Measurements from ENCODE around the gene NPDC1.

NPDC1 gene

DNA sequence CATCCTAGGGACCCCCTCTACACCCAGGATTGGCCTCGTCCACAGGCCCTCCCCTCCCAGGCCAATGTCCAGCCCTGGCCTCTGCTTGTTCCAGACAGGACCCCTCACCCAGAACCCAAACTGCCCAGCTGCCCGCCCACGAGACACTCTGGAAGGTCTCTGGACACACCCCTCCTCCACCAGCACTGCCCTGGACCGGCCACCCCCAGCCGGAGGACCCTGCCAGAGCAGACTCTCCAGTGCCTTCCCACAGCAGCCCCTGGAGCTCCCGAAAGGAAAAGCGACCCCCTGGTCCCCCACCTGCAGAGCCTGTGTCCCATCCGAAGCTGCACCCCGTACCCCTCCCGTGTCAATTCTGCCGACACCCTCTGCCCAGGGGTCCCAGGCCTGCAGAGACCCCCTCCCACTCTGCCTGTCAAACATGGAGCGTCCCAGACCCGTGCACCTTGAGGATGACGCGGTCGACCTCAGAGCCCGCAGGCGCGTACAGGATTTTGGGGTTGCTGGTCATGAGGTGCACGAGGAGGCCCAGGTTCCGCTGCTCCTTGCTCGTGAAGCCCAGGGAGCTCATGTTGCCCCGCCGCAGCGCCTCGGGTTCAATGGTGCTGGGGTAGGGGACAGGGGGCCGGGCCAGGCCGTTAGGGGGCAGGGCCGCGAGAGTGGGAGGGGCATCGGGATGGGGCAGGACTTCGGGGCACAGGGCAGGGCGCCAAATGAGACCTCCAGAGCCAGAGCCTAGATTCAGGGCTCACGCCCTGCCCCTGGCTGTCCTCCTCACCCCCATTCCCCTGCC is 25.9 kb downstream of the NPDC1 start:
- no peak for TF ChIP-seq TAF1 (IDR thresholded peaks at IDR 0.05; ENCODE audit: borderline replicate concordance, insufficient read depth, low read length)
- TF ChIP-seq FOXP2 (optimal IDR thresholded peaks at IDR 0.05; ENCODE audit: borderline replicate concordance, extremely low read depth, extremely low read length, insufficient read depth), result no peak
- TF ChIP-seq, protein P1, sequence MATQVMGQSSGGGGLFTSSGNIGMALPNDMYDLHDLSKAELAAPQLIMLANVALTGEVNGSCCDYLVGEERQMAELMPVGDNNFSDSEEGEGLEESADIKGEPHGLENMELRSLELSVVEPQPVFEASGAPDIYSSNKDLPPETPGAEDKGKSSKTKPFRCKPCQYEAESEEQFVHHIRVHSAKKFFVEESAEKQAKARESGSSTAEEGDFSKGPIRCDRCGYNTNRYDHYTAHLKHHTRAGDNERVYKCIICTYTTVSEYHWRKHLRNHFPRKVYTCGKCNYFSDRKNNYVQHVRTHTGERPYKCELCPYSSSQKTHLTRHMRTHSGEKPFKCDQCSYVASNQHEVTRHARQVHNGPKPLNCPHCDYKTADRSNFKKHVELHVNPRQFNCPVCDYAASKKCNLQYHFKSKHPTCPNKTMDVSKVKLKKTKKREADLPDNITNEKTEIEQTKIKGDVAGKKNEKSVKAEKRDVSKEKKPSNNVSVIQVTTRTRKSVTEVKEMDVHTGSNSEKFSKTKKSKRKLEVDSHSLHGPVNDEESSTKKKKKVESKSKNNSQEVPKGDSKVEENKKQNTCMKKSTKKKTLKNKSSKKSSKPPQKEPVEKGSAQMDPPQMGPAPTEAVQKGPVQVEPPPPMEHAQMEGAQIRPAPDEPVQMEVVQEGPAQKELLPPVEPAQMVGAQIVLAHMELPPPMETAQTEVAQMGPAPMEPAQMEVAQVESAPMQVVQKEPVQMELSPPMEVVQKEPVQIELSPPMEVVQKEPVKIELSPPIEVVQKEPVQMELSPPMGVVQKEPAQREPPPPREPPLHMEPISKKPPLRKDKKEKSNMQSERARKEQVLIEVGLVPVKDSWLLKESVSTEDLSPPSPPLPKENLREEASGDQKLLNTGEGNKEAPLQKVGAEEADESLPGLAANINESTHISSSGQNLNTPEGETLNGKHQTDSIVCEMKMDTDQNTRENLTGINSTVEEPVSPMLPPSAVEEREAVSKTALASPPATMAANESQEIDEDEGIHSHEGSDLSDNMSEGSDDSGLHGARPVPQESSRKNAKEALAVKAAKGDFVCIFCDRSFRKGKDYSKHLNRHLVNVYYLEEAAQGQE (IDR thresholded peaks at IDR 0.05; ENCODE audit: insufficient read depth in 1 of 2, low read depth in 2 of 2, low read length in 2 of 2), result no peak
- TF ChIP-seq POLR2AphosphoS5 (IDR thresholded peaks at IDR 0.05; ENCODE audit: low read depth, low read length), result no peak

DNA sequence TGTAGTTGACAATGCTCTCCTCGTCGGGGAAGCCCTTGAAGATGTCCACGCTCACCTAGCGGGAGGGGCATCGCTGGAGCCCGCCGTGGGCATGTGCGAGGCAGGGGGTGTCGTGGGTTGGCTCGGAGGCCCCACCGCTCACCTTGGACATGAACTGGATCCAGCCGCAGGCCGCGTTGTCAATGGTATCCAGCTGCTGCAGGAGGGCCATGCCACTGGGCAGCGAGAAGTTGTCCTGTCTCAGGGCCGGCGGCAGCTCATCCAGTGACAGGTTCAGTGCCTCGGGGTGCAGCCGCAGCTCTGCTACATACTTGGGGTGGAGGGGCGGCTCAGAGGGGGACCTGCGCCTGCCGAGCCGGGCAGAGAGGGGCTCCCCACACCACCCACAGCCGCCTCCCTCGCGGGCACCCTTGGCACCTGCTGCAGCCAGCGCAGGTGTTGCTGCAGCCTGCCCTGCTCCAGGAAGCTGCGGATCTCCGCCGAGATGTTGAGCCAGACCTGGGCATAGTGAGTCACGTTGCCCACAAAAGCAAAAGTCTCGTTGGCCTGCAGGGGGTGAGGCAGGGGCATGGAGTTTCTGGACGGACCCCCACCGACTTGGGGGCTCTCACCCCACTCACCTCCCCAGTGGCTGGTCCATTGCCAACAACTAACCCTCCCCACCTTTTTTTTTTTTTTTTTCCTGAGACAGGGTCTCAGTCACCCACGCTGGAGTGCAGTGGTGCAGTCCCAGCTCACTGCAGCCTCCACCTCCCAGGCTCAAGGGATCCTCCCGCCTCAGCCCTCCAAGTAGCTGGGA is 27.0 kb downstream of the NPDC1 start:
- TF ChIP-seq, protein P1 (IDR thresholded peaks at IDR 0.05; ENCODE audit: insufficient read depth in 1 of 2, low read depth in 2 of 2, low read length in 2 of 2), result no peak
- TF ChIP-seq TAF1 (IDR thresholded peaks at IDR 0.05; ENCODE audit: borderline replicate concordance, insufficient read depth, low read length) (no peak), POLR2AphosphoS5 (IDR thresholded peaks at IDR 0.05; ENCODE audit: low read depth, low read length) (no peak), SIN3A (IDR thresholded peaks at IDR 0.05; ENCODE audit: borderline replicate concordance, insufficient read depth, low read length) (no peak), FOXP2 (optimal IDR thresholded peaks at IDR 0.05; ENCODE audit: borderline replicate concordance, extremely low read depth, extremely low read length, insufficient read depth) (no peak)

DNA sequence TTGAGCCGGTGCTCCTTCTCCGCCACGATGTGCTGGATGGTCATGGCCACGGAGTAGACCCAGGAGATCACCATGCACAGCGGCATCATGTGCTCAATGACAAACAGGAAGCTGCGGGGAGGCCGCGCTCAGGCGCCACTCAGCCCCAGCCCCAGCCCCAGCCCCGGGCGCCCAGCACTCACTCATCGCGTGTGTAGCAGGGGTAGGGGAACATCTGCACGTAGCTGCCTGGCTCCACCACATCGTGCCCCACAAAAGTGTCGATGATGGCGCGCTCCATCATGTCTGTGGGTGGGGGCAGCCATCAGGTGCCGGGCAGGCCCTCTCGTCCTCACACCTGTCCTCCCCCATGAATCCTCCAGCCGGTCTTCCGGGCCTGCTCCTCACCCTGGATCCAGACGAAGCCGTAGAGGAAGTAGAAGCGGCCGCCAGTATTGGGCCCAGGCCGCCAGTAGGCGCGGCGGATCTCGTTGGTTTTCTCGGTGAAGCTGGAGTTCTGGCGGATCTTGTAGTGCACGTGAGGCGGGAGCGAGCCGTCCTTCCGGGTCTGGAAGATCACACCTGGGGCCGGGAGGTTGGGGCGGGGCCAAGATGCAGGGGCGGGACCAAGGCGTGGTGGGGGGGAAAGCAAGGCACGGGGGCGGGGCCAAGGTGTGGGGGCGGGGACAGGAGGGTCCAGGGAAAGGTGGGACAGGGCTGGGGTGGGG is 28.0 kb downstream of the NPDC1 start:
- TF ChIP-seq TAF1 (IDR thresholded peaks at IDR 0.05; ENCODE audit: borderline replicate concordance, insufficient read depth, low read length) (no peak), SIN3A (IDR thresholded peaks at IDR 0.05; ENCODE audit: borderline replicate concordance, insufficient read depth, low read length) (no peak), FOXP2 (optimal IDR thresholded peaks at IDR 0.05; ENCODE audit: borderline replicate concordance, extremely low read depth, extremely low read length, insufficient read depth) (no peak), POLR2AphosphoS5 (IDR thresholded peaks at IDR 0.05; ENCODE audit: low read depth, low read length) (no peak)

DNA sequence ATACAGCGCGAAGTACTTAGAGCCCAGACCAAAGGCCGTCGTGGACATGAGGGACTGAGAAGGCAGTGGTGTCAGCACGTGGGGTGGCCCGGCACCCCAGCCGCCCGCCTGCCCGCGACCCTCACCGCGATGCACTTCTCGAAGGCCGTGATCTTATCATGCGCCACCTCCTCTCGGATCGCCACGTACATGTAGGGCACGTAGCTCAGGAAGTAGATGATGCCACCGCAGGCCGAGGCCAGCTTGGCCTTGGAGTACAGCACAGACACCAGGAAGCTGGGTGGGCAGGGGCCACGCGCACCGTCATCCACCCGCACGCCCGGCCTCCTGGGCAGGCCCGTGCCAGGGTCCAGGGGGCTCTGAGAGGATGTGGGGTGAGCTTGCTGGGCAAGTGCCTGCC is 28.9 kb downstream of the NPDC1 start:
- TF ChIP-seq SIN3A (IDR thresholded peaks at IDR 0.05; ENCODE audit: borderline replicate concordance, insufficient read depth, low read length) (no peak), FOXP2 (optimal IDR thresholded peaks at IDR 0.05; ENCODE audit: borderline replicate concordance, extremely low read depth, extremely low read length, insufficient read depth) (no peak), POLR2AphosphoS5 (IDR thresholded peaks at IDR 0.05; ENCODE audit: low read depth, low read length) (no peak), TAF1 (IDR thresholded peaks at IDR 0.05; ENCODE audit: borderline replicate concordance, insufficient read depth, low read length) (no peak)
- TF ChIP-seq, protein P1 (IDR thresholded peaks at IDR 0.05; ENCODE audit: insufficient read depth in 1 of 2, low read depth in 2 of 2, low read length in 2 of 2), result no peak

DNA sequence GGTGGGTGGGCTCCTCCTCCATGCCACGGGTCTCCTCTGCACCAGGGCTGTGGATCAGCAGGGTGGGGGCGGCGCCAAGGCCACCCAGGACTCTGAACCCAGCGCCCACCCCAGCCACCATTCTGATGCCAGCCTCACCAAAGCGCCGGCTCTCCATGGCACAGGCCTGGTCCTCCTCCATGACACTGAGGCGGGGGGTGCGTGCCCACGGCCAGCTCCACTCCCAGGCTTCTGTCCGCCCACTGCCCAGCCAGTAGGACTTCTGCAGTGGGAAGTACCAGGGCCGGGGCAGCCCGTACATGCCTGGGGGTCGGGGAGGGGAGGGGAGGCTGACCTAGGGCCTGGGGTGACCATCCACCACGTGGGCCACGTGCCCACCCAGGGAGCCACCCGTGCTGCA is 29.5 kb downstream of the NPDC1 start:
- TF ChIP-seq POLR2AphosphoS5 (IDR thresholded peaks at IDR 0.05; ENCODE audit: low read depth, low read length), result no peak
- TF ChIP-seq FOXP2 (optimal IDR thresholded peaks at IDR 0.05; ENCODE audit: borderline replicate concordance, extremely low read depth, extremely low read length, insufficient read depth), result no peak
- TF ChIP-seq, protein P1 (IDR thresholded peaks at IDR 0.05; ENCODE audit: insufficient read depth in 1 of 2, low read depth in 2 of 2, low read length in 2 of 2), result no peak
- no peak for TF ChIP-seq SIN3A (IDR thresholded peaks at IDR 0.05; ENCODE audit: borderline replicate concordance, insufficient read depth, low read length)
- TF ChIP-seq TAF1 (IDR thresholded peaks at IDR 0.05; ENCODE audit: borderline replicate concordance, insufficient read depth, low read length), result no peak
